Endometrial microvascular endothelial cells (primary cell): ENCODE results near the gene ZMYND11. TPM values are rescaled to one million over a fixed set of nuclear protein-coding genes. Genes with fewer than 3 reads are reported as not detected.

Experiments
- in situ Hi-C: cut with HindIII; loops from 2 replicates; pipeline ENCODE4 v1.10.0; 2017; ENCODE audit warnings: low sequenced_read_pairs, low pct_unique_long_range_greater_than_20kb; ENCODE audit errors: inconsistent ontology term
- total RNA-seq: library from RNA; depleted of rRNA; stranded (reverse); fragments of >200 nt; gene quantifications from one replicate; pipeline ENCODE4 v1.2.3, GENCODE V29; 2015; ENCODE audit errors: inconsistent ontology term

The ZMYND11 gene
- total RNA-seq, 1 donor from 2014 or later, result 39.0 TPM

GRCh38 chr10:129810-130209 is 5.4 kb upstream of the ZMYND11 start:
- in situ Hi-C loops, result no loop called here

- in situ Hi-C loops, result no loop called here
Measured at GRCh38 chr10:132946-133898, 2.0 kb upstream of the ZMYND11 start.

- in situ Hi-C loops, result no loop called here
Measured at GRCh38 chr10:134247-135131, 766 bp upstream of the ZMYND11 start.

- in situ Hi-C loops, result no loop called here
Measured at GRCh38 chr10:135601-136464, 578 bp downstream of the ZMYND11 start.

- in situ Hi-C loops, result no loop called here
Measured at GRCh38 chr10:136465-136762, 1.2 kb downstream of the ZMYND11 start.

GRCh38 chr10:137031-137430 is 1.8 kb downstream of the ZMYND11 start:
- in situ Hi-C loops, result no loop called here

GRCh38 chr10:137606-138005 is 2.4 kb downstream of the ZMYND11 start:
- in situ Hi-C loops, result no loop called here

GRCh38 chr10:142371-142770 is 7.1 kb downstream of the ZMYND11 start:
- in situ Hi-C loops, result no loop called here

GRCh38 chr10:152915-153314 is 17.7 kb downstream of the ZMYND11 start:
- in situ Hi-C loops, result no loop called here

GRCh38 chr10:154348-154747 is 19.1 kb downstream of the ZMYND11 start:
- in situ Hi-C loops, result no loop called here

- in situ Hi-C loops, result no loop called here
Measured at GRCh38 chr10:167383-167782, 32.1 kb downstream of the ZMYND11 start.

- in situ Hi-C loops, result no loop called here
Measured at GRCh38 chr10:173741-174140, 38.5 kb downstream of the ZMYND11 start.

GRCh38 chr10:176677-177076 is 41.4 kb downstream of the ZMYND11 start:
- in situ Hi-C loops, result no loop called here

GRCh38 chr10:178208-178607 is 43.0 kb downstream of the ZMYND11 start:
- in situ Hi-C loops, result no loop called here

GRCh38 chr10:178723-179122 is 43.5 kb downstream of the ZMYND11 start:
- in situ Hi-C loops, result no loop called here

GRCh38 chr10:182441-183201 is 47.4 kb downstream of the ZMYND11 start:
- in situ Hi-C loops, result no loop called here

- in situ Hi-C loops, result no loop called here
Measured at GRCh38 chr10:184174-184573, 48.9 kb downstream of the ZMYND11 start.

GRCh38 chr10:184911-185310 is 49.7 kb downstream of the ZMYND11 start:
- in situ Hi-C loops, result no loop called here
